Measurements from ENCODE around the gene SAMD14. TPM values are rescaled to one million over a fixed set of nuclear protein-coding genes. Genes with fewer than 3 reads are reported as not detected.

The SAMD14 gene
- total and polyA plus RNA-seq, 2 of the 4 experiments (the other 2 are of a cell fraction): 1.4 to 6.2 TPM

- WGBS, 2 experiments (ENCODE audit: extremely low coverage in 2 of 2, insufficient read length in 1 of 2): 98% methylated on average over 8 of the region's 16 CpGs; no CpG with 5 or more reads in 1 of the 2 experiments
- no peak overlapping the region for H4K91ac ChIP-seq (ENCODE audit: insufficient read depth, low read depth, low read length)
- TF ChIP-seq RFX5 (IDR thresholded peaks at IDR 0.05; ENCODE audit: low read depth, low read length): no peak
- no peak for TF ChIP-seq POLR2A (IDR thresholded peaks at IDR 0.05; ENCODE audit: low read depth, low read length)
- no peak for TF ChIP-seq FOS (IDR thresholded peaks at IDR 0.05; ENCODE audit: low read depth, low read length)
- TF ChIP-seq RAD21 (IDR thresholded peaks at IDR 0.05; ENCODE audit: low read length): no peak
- TF ChIP-seq BHLHE40 (IDR thresholded peaks at IDR 0.05; ENCODE audit: low read depth, low read length): no peak
- no peak for TF ChIP-seq SMC3 (IDR thresholded peaks at IDR 0.05; ENCODE audit: low read depth, low read length)
- TF ChIP-seq, protein P1, sequence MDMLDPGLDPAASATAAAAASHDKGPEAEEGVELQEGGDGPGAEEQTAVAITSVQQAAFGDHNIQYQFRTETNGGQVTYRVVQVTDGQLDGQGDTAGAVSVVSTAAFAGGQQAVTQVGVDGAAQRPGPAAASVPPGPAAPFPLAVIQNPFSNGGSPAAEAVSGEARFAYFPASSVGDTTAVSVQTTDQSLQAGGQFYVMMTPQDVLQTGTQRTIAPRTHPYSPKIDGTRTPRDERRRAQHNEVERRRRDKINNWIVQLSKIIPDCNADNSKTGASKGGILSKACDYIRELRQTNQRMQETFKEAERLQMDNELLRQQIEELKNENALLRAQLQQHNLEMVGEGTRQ (IDR thresholded peaks at IDR 0.05; ENCODE audit: low read depth, low read length): no peak
- TF ChIP-seq, protein P2, sequence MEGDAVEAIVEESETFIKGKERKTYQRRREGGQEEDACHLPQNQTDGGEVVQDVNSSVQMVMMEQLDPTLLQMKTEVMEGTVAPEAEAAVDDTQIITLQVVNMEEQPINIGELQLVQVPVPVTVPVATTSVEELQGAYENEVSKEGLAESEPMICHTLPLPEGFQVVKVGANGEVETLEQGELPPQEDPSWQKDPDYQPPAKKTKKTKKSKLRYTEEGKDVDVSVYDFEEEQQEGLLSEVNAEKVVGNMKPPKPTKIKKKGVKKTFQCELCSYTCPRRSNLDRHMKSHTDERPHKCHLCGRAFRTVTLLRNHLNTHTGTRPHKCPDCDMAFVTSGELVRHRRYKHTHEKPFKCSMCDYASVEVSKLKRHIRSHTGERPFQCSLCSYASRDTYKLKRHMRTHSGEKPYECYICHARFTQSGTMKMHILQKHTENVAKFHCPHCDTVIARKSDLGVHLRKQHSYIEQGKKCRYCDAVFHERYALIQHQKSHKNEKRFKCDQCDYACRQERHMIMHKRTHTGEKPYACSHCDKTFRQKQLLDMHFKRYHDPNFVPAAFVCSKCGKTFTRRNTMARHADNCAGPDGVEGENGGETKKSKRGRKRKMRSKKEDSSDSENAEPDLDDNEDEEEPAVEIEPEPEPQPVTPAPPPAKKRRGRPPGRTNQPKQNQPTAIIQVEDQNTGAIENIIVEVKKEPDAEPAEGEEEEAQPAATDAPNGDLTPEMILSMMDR (conservative IDR thresholded peaks at IDR 0.05; ENCODE audit: low read depth, low read length): no peak
- H3K18ac ChIP-seq (ENCODE audit: low read depth, low read length): no peak overlapping the region
- H3K23ac ChIP-seq (ENCODE audit: low read depth, low read length): no peak overlapping the region
- no peak overlapping the region for H2BK5ac ChIP-seq (ENCODE audit: low read depth, low read length, poor library complexity, severe bottlenecking)
- H3K14ac ChIP-seq (replicated peaks; ENCODE audit: low read depth, low read length): no peak overlapping the region
- ChIA-PET CTCF (no interaction called here), POLR2A (ENCODE audit: unreplicated experiment) (no interaction called here)
- no peak overlapping the region for H3K4me2 ChIP-seq (ENCODE audit: low read depth, low read length)
- H2BK120ac ChIP-seq (ENCODE audit: low read depth, low read length): no peak overlapping the region
- H4K8ac ChIP-seq (ENCODE audit: low read depth in 2 of 2, low read length in 2 of 2): no peak overlapping the region
- intact Hi-C loops (cut with micrococcal nuclease) (no loop called here), in situ Hi-C loops (cut with MboI; ENCODE audit: low sequenced_read_pairs) (no loop called here), dilution Hi-C loops (cut with HindIII; ENCODE audit: low sequenced_read_pairs, unreplicated experiment) (no loop called here)
- H3K27me3 ChIP-seq (ENCODE audit: control insufficient read depth, insufficient read depth, low read length): no peaks in the 10 kb centered on the region
- BruUV-seq (replicated peaks): no TSS peak
- H2AFZ ChIP-seq (replicated peaks; ENCODE audit: low read length, poor library complexity): no peak overlapping the region
- no peak overlapping the region for H2BK20ac ChIP-seq (ENCODE audit: low read depth, low read length)
- no peaks in the 10 kb centered on the region for H3K9me3 ChIP-seq (ENCODE audit: control insufficient read depth, insufficient read depth, low read length)
- H2BK15ac ChIP-seq (ENCODE audit: low read depth, low read length): no peak overlapping the region
- peaks cover 5% of the 10 kb centered on the region; the same call in 1 of the 2 replicates for H3K4me1 ChIP-seq (ENCODE audit: control insufficient read depth, insufficient read depth, low read length)
- DNase-seq (no peak), ATAC-seq (ENCODE audit: low read depth) (no peak)
- H3K9me1 ChIP-seq (ENCODE audit: insufficient read depth, low read length): peaks cover 24% of the 10 kb centered on the region
- H3K4ac ChIP-seq (ENCODE audit: low read depth, low read length): no peak overlapping the region
- no peak overlapping the region for H4K5ac ChIP-seq (ENCODE audit: low read depth, low read length)
- H2AK5ac ChIP-seq (ENCODE audit: low read depth, low read length): no peak overlapping the region
- no peak overlapping the region for H3K27ac ChIP-seq (ENCODE audit: insufficient read depth, low read length)
- H3K9ac ChIP-seq (ENCODE audit: low read depth, low read length): no peak overlapping the region
- H4K20me1 ChIP-seq (ENCODE audit: insufficient read depth, low read length): no peaks in the 10 kb centered on the region; the same call in 1 of the 2 replicates
- H3K56ac ChIP-seq (ENCODE audit: extremely low read depth, insufficient read depth, low read length): no peak overlapping the region
- peaks cover 38 to 75% of the 10 kb centered on the region in 2 experiments for H3K79me1 ChIP-seq (ENCODE audit: low read depth in 1 of 2, low read length in 2 of 2)
- no peak overlapping the region for H3K4me3 ChIP-seq (ENCODE audit: insufficient read depth, low read depth, low read length)
- H3K36me3 ChIP-seq (ENCODE audit: control insufficient read depth, insufficient read depth, low read length): peaks cover 52% of the 10 kb centered on the region
- no peak overlapping the region for H2AK9ac ChIP-seq (replicated peaks; ENCODE audit: low read depth, low read length, poor library complexity)
These were observed 58.9 kb downstream of the SAMD14 start for GRCh38 chr17:50070908-50071680.
